IMR-90 (cell line): Measurements from ENCODE around the gene LAMC3.

Experiments
- BHLHE40 ChIP-seq: fragments of 150-350 bp; IDR thresholded peaks from 2 replicates; pipeline ENCODE4 v1.6.1; 2016; ENCODE audit warnings: mild to moderate bottlenecking, low read depth, low read length
- CEBPB ChIP-seq: IDR thresholded peaks from 2 replicates; pipeline ENCODE4 v1.6.1; 2012; ENCODE audit warnings: low read depth, low read length, improper control_type of control experiment
- CHD1 ChIP-seq: IDR thresholded peaks from 2 replicates; pipeline ENCODE4 v1.6.1; 2012; ENCODE audit warnings: low read depth, low read length, improper control_type of control experiment
- FOS ChIP-seq: fragments of 150-350 bp; IDR thresholded peaks from 2 replicates; pipeline ENCODE4 v1.6.1; 2016; ENCODE audit warnings: low read depth, low read length
- MAFK ChIP-seq: IDR thresholded peaks from 2 replicates; pipeline ENCODE4 v1.6.1; 2012; ENCODE audit warnings: low read depth, low read length, improper control_type of control experiment
- MXI1 ChIP-seq: IDR thresholded peaks from 2 replicates; pipeline ENCODE4 v1.6.1; 2012; ENCODE audit warnings: low read depth, mild to moderate bottlenecking, low read length, moderate library complexity, borderline replicate concordance
- NFE2L2 ChIP-seq: fragments of 150-350 bp; IDR thresholded peaks from 2 replicates; pipeline ENCODE4 v1.6.1; 2016; ENCODE audit warnings: low read depth, mild to moderate bottlenecking, low read length
- POLR2A ChIP-seq: IDR thresholded peaks from 2 replicates; pipeline ENCODE4 v1.6.1; 2012; ENCODE audit warnings: mild to moderate bottlenecking, low read depth, low read length
- RAD21 ChIP-seq: IDR thresholded peaks from 2 replicates; pipeline ENCODE4 v1.6.1; 2012; ENCODE audit warnings: low read length, improper control_type of control experiment
- RCOR1 ChIP-seq: IDR thresholded peaks from 2 replicates; pipeline ENCODE4 v1.6.1; 2012; ENCODE audit warnings: mild to moderate bottlenecking, low read length, improper control_type of control experiment; ENCODE audit not compliant: insufficient replicate concordance
- SMC3 ChIP-seq: fragments of 150-350 bp; IDR thresholded peaks from 2 replicates; pipeline ENCODE4 v1.6.1; 2016; ENCODE audit warnings: low read depth, mild to moderate bottlenecking, antibody characterized with exemption, low read length, moderate library complexity
- TF ChIP-seq, protein P1 (sequence below): conservative IDR thresholded peaks from 2 replicates; pipeline ENCODE4 v1.5.1; 2012; ENCODE audit warnings: mild to moderate bottlenecking, low read depth, low read length, improper control_type of control experiment
- TF ChIP-seq, protein P2 (sequence below): fragments of 150-350 bp; IDR thresholded peaks from 2 replicates; pipeline ENCODE4 v1.6.1; 2016; ENCODE audit warnings: low read depth, mild to moderate bottlenecking, low read length, moderate library complexity, borderline replicate concordance
- TF ChIP-seq, protein P3 (sequence below): fragments of 150-350 bp; IDR thresholded peaks from 2 replicates; pipeline ENCODE4 v1.6.1; 2017; ENCODE audit warnings: mild to moderate bottlenecking, antibody characterized with exemption, low read length, low read depth

DNA sequence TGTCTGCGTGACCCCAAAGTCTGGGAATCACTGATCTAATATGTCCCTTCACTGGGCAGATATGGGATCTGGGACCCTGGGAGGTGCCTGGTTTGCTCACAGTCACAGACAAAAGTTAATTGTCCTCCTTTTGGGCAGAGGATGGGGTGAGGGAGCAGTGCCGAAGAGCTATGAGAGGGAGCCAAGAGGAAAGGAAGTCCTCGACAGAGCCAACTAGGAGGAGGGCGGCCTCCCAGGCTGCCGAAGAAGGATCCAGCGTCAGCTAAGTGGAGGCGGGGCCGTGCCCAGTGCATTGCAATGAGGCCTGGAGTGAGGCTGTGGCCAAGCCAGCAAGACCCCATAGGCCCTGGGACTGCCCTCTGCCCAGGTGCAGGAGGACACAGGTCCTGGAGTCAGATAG, 98.8 kb downstream of the LAMC3 start:
- no peak for TF ChIP-seq POLR2A
- TF ChIP-seq NFE2L2, result no peak
- TF ChIP-seq, protein P1, sequence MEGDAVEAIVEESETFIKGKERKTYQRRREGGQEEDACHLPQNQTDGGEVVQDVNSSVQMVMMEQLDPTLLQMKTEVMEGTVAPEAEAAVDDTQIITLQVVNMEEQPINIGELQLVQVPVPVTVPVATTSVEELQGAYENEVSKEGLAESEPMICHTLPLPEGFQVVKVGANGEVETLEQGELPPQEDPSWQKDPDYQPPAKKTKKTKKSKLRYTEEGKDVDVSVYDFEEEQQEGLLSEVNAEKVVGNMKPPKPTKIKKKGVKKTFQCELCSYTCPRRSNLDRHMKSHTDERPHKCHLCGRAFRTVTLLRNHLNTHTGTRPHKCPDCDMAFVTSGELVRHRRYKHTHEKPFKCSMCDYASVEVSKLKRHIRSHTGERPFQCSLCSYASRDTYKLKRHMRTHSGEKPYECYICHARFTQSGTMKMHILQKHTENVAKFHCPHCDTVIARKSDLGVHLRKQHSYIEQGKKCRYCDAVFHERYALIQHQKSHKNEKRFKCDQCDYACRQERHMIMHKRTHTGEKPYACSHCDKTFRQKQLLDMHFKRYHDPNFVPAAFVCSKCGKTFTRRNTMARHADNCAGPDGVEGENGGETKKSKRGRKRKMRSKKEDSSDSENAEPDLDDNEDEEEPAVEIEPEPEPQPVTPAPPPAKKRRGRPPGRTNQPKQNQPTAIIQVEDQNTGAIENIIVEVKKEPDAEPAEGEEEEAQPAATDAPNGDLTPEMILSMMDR, result no peak
- no peak for TF ChIP-seq RAD21
- no peak for TF ChIP-seq RCOR1
- TF ChIP-seq MAFK, result no peak
- no peak for TF ChIP-seq FOS
- no peak for TF ChIP-seq CEBPB
- no peak for TF ChIP-seq SMC3
- TF ChIP-seq, protein P2, sequence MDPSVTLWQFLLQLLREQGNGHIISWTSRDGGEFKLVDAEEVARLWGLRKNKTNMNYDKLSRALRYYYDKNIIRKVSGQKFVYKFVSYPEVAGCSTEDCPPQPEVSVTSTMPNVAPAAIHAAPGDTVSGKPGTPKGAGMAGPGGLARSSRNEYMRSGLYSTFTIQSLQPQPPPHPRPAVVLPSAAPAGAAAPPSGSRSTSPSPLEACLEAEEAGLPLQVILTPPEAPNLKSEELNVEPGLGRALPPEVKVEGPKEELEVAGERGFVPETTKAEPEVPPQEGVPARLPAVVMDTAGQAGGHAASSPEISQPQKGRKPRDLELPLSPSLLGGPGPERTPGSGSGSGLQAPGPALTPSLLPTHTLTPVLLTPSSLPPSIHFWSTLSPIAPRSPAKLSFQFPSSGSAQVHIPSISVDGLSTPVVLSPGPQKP, result no peak
- TF ChIP-seq, protein P3, sequence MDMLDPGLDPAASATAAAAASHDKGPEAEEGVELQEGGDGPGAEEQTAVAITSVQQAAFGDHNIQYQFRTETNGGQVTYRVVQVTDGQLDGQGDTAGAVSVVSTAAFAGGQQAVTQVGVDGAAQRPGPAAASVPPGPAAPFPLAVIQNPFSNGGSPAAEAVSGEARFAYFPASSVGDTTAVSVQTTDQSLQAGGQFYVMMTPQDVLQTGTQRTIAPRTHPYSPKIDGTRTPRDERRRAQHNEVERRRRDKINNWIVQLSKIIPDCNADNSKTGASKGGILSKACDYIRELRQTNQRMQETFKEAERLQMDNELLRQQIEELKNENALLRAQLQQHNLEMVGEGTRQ, result no peak
- no peak for TF ChIP-seq BHLHE40
- TF ChIP-seq MXI1, result no peak
- no peak for TF ChIP-seq CHD1
